ENCODE results near the gene ANKRD34A.

ANKRD34A gene

GRCh38 chr1:145990249-145990855, 26.0 kb upstream of the ANKRD34A start:
- no peak for DNase-seq

GRCh38 chr1:145988773-145989172, 24.4 kb upstream of the ANKRD34A start:
- no peak for DNase-seq

- DNase-seq = no peak
Measured at GRCh38 chr1:145987926-145988325, 23.6 kb upstream of the ANKRD34A start.

DNA sequence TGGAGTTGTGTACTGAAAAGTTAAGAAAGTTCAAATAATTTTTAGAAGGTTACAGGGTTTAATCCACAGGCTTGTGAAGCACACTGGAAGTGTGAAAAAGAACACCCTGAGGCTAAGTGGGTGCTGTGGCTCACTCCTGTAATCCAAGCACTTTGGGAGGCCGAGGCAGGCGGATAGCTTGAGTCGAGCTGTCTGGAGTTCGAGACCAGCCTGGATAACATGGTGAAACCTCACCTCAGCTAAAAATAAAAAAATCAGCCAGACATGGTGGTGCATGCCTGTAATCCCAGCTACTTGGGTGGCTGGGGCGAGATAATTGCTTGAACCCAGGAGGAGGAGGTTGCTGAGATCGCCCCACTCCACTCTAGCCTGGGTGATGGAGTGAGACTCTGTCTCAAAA, 22.2 kb upstream of the ANKRD34A start:
- DNase-seq = no peak

- peak; percentile 38 for DNase-seq
Measured at GRCh38 chr1:145985502-145986439, 21.4 kb upstream of the ANKRD34A start.

GRCh38 chr1:145985129-145985501, 20.7 kb upstream of the ANKRD34A start:
- DNase-seq = no peak

DNA sequence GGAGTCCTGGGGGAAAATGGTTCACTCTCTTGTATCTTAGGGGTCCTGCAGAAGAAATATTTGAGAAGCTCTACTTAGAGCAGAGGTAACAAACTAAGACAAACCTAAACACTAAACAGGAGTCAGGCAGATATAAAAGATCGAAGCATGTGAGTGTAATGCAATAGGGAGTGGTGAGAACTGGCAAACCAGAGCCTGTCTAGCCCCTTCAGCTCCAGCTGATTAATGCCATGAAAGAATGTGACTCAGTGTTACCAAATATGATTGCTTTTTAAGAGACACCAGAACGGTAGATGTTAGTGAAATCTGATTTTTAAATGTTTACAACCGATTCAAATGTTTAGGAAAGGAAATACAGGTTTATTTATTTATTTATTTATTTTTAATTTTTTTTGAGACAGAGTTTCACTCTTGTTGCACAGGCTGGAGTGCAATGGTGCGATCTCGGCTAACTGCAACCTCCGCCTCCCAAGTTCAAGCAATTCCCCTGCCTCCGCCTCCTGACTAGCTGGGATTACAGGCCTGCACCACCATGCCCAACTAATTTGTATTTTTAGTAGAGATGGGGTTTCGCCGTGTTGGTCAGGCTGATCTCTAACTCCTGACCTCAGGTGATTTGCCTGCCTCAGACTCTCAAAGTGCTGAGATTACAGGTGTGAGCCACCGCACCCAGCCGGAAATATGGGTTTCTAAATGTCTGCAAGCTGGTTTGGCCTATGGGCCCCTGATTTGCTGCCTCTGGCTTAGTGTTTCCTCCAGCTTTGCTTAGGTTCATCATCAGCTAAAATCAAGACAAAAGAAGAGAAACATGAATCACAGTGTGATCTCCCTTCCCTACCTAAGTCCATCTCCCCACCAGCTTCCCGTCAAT, 19.8 kb upstream of the ANKRD34A start:
- no peak for DNase-seq

- no peak for DNase-seq
Measured at GRCh38 chr1:145983206-145983675, 18.9 kb upstream of the ANKRD34A start.

- DNase-seq = no peak
Measured at GRCh38 chr1:145982010-145982723, 17.8 kb upstream of the ANKRD34A start.

DNA sequence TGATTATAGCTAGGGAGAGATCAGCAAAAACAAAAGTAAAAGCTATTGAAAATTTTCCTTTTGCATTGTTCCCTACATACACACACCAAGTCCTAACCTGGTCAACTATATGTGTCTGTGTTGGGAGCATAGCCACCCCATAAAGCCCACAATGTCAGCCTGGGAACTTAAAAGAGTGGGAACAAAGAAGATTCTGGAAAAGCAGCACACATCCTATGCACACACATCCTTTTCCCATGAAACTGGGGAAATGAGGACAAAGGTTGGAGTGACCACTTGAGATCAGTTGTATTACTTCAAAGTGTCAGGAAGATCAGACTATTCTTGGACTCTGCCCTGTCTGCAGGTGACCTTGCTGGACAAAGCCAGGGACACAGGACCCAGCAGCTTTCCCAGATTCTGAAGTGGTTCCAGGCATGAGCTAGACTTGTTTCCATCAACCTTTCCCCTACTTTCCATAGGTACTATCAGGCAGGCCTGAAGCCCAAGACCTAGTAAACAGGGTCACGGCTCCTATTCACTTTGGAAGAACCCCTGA, 16.2 kb upstream of the ANKRD34A start:
- no peak for DNase-seq

DNA sequence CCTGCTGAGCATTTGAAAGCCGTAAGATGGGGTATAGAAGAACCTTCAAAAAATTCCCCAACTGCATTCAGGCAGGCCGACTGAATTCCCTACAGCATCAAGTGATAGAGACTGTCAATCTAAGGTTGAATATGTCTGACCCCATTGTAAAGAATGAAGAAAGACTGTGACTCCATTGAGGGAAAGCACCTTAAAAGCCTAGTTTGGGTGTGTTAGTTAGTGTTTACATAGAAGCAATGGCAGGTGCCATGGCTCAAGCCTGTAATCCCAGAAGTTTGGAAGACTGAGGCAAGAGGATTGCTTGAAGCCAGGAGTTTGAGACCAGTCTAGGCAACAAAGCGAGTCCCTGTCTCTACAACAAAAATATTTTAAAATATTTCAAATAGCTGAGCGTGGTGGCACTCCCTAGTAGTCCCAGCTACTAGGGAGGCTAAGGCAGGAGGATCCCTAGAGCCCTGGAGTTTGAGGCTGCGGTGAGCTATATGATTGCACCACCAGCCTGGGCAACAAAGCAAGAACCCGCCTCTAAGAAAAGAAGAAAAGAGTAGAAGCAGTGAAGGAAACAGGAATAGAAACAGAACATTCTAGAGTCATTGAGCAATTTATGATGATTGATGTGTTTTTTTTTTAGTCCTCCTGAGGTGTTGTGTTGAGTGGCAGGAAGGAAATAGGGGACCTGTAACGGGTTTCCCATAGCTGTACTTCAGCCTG, 15.5 kb upstream of the ANKRD34A start:
- DNase-seq = peak; percentile 40

GRCh38 chr1:145978854-145979745, 14.7 kb upstream of the ANKRD34A start:
- peak; percentile 99 for DNase-seq

- DNase-seq = no peak
Measured at GRCh38 chr1:145978471-145978853, 14.1 kb upstream of the ANKRD34A start.

GRCh38 chr1:145977486-145978470, 13.4 kb upstream of the ANKRD34A start:
- peak; percentile 57 for DNase-seq

- no peak for DNase-seq
Measured at GRCh38 chr1:145977016-145977415, 12.6 kb upstream of the ANKRD34A start.

GRCh38 chr1:145975216-145975615, 10.8 kb upstream of the ANKRD34A start:
- no peak for DNase-seq

DNA sequence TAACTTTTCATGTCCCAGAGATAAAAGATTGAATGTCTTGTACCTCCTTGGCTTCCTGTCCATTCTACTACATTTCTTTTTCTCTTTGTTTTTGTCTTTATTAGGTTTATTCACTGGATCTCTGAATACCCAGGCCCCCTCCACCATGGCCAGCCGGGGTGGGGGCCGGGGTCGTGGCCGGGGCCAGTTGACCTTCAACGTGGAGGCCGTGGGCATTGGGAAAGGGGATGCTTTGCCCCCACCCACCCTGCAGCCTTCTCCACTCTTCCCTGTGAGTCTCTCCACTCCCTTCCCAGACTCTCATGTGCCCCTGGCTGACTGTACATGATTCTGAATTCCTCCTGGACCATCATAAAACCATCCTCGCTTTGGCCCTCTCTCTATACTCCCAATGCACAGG, 10.3 kb upstream of the ANKRD34A start:
- no peak for DNase-seq

DNA sequence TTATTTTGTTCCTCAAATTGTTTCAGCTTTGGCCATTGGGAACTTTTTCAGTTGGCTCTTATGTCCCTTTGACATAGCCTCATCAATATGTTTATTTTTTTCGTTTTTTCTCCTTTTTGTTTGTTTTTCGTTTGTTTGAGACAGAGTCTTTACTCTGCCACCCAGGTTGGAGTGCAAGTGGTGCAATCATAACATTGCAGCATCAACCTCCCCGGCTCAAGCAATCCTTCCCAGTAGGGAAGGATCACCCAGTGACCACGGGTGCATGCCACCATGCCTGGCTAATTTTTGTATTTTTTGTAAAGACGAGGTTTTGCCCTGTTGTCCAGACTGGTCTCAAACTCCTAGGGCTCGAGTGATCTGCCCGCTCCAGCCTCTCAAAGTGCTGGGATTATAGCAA, 8.2 kb upstream of the ANKRD34A start:
- no peak for DNase-seq

DNA sequence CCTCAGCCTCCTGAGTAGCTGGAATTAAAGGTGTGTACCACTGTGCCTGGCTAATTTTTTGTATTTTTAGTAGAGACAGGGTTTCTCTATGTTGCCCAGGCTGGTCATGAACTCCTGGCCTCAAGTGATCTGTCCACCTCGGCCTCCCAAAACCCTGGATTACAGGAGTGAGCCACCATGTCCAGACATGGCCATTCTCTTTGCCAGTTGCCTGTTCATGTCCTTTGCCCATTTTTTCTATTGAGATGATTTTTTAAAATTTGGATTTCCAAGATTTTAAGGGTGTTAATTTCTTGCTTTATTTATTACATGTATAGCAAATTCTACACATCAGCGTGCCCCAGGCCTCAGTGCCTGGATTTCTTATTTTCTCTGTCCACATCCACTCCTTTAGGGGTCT, 2.9 kb upstream of the ANKRD34A start:
- DNase-seq = no peak
